IMR-90 (cell line): ENCODE results near the gene PTPRG.

Experiments used
- CEBPB ChIP-seq: IDR thresholded peaks from 2 replicates; pipeline ENCODE4 v1.6.1; 2012; ENCODE audit warnings: low read depth, low read length, improper control_type of control experiment
- POLR2A ChIP-seq: IDR thresholded peaks from 2 replicates; pipeline ENCODE4 v1.6.1; 2012; ENCODE audit warnings: mild to moderate bottlenecking, low read depth, low read length
- SMC3 ChIP-seq: fragments of 150-350 bp; IDR thresholded peaks from 2 replicates; pipeline ENCODE4 v1.6.1; 2016; ENCODE audit warnings: low read depth, mild to moderate bottlenecking, antibody characterized with exemption, low read length, moderate library complexity
- TF ChIP-seq, protein P1 (sequence below): conservative IDR thresholded peaks from 2 replicates; pipeline ENCODE4 v1.5.1; 2012; ENCODE audit warnings: mild to moderate bottlenecking, low read depth, low read length, improper control_type of control experiment

DNA sequence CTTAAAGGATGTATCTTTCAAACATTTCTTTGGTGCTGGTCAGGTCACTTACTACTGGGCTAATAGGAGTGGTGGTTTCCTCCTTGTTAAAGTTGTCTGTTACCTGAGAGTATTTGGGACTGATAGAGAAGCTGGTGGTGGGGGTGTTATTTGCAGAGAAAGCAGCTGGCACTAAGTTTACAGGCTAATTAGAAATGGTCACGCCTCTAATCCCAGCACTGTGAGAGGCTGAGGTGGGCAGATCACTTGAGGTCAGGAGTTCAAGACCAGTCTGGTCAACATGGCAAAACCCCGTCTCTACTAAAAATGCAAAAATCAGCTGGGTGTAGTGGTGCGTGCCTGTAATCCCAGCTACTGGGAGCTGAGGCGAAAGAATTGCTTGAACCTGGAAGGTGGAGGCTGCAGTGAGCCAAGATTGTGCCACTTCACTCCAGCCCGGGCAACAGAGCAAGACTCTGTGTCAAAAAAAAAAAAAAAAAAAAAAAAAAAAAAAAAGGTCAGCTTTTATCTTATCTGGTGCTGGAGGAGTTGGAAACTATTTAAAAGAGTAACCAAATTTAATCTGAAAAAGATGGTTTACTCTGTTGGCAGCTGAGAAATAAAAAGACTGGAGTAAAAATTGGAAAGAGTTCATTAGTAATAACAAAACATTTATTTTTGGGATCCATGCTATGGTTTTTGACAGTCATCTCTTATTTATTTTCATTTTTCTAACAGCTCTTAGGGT lies 332.6 kb downstream of the PTPRG start:
- TF ChIP-seq, protein P1, sequence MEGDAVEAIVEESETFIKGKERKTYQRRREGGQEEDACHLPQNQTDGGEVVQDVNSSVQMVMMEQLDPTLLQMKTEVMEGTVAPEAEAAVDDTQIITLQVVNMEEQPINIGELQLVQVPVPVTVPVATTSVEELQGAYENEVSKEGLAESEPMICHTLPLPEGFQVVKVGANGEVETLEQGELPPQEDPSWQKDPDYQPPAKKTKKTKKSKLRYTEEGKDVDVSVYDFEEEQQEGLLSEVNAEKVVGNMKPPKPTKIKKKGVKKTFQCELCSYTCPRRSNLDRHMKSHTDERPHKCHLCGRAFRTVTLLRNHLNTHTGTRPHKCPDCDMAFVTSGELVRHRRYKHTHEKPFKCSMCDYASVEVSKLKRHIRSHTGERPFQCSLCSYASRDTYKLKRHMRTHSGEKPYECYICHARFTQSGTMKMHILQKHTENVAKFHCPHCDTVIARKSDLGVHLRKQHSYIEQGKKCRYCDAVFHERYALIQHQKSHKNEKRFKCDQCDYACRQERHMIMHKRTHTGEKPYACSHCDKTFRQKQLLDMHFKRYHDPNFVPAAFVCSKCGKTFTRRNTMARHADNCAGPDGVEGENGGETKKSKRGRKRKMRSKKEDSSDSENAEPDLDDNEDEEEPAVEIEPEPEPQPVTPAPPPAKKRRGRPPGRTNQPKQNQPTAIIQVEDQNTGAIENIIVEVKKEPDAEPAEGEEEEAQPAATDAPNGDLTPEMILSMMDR: no peak
- TF ChIP-seq SMC3 (no peak), CEBPB (no peak), POLR2A (no peak)
